NCI-H345 treated with DMSO at 0.1 percent for 48 hours (cell line): ENCODE measurements around the gene ZMIZ1.
A peak's percentile ranks its signal among the peaks of the same experiment; 100 is the strongest.
"Not testable (repeated sequence)": the region's sequence is repeated elsewhere in the genome, so short reads cannot be mapped to it uniquely, and the experiment has no call there.

Experiments
- DNase-seq: peaks from one replicate; lab custom pipeline; 2025; ENCODE audit not compliant: unreplicated experiment; lab: John Stamatoyannopoulos, UW

The ZMIZ1 gene

GRCh38 chr10:79318369-79318768 lies 249.6 kb downstream of the ZMIZ1 start:
- no peak for DNase-seq

- DNase-seq: peak; percentile 69
Measured at GRCh38 chr10:79319115-79319771, 250.5 kb downstream of the ZMIZ1 start.

GRCh38 chr10:79320316-79320715 lies 251.6 kb downstream of the ZMIZ1 start:
- no peak for DNase-seq

GRCh38 chr10:79320820-79321493 lies 252.2 kb downstream of the ZMIZ1 start:
- no peak for DNase-seq

- DNase-seq: no peak
Measured at GRCh38 chr10:79321494-79321882, 252.7 kb downstream of the ZMIZ1 start.

GRCh38 chr10:79321951-79322350 lies 253.2 kb downstream of the ZMIZ1 start:
- DNase-seq: no peak

- no peak for DNase-seq
Measured at GRCh38 chr10:79322616-79323543, 254.1 kb downstream of the ZMIZ1 start.

GRCh38 chr10:79323602-79324001 lies 254.8 kb downstream of the ZMIZ1 start:
- DNase-seq: no peak

GRCh38 chr10:79324032-79324695 lies 255.4 kb downstream of the ZMIZ1 start:
- no peak for DNase-seq

- DNase-seq: no peak
Measured at GRCh38 chr10:79326361-79327089, 257.8 kb downstream of the ZMIZ1 start.

- DNase-seq: no peak
Measured at GRCh38 chr10:79327090-79327457, 258.3 kb downstream of the ZMIZ1 start.

- no peak for DNase-seq
Measured at GRCh38 chr10:79328147-79328701, 259.5 kb downstream of the ZMIZ1 start.

GRCh38 chr10:79328737-79329504 lies 260.2 kb downstream of the ZMIZ1 start:
- DNase-seq: no peak

GRCh38 chr10:79329529-79329928 lies 260.8 kb downstream of the ZMIZ1 start:
- DNase-seq: no peak

GRCh38 chr10:79331226-79331625 lies 262.5 kb downstream of the ZMIZ1 start:
- DNase-seq: no peak

GRCh38 chr10:79331709-79332108 lies 262.9 kb downstream of the ZMIZ1 start:
- no peak for DNase-seq

- DNase-seq: not testable (repeated sequence)
Measured at GRCh38 chr10:79332610-79333315, 264.0 kb downstream of the ZMIZ1 start.

GRCh38 chr10:79333513-79333912 lies 264.7 kb downstream of the ZMIZ1 start:
- DNase-seq: no peak

GRCh38 chr10:79334573-79334972 lies 265.8 kb downstream of the ZMIZ1 start:
- no peak for DNase-seq
